ENCODE measurements around the gene ZNF524. TPM values are rescaled to one million over a fixed set of nuclear protein-coding genes. Genes with fewer than 3 reads are reported as not detected.

ZNF524 gene
- total RNA-seq, 1 experiment from 2014 or later = 26.4 TPM

- H3K27ac ChIP-seq (ENCODE audit: low read length) = no peak overlapping the region
- POLR2A ChIA-PET = no interaction called here
- DNase-seq (ENCODE audit: low read depth, low spot score) (no peak), ATAC-seq (no peak)
- BruUV-seq (replicated peaks) = no TSS peak
- intact Hi-C loops (cut with micrococcal nuclease; ENCODE audit: unreplicated experiment) (no loop called here), in situ Hi-C loops (cut with HindIII; ENCODE audit: low pct_unique_long_range_greater_than_20kb, low sequenced_read_pairs) (no loop called here)
- CTCF ChIA-PET = no interaction called here
- H3K9me3 ChIP-seq (ENCODE audit: control insufficient read depth, insufficient read depth, low read depth, low read length) = no peaks in the 10 kb centered on the region
- H3K36me3 ChIP-seq (ENCODE audit: control insufficient read depth, insufficient read depth, low read length) = no peaks in the 10 kb centered on the region
- H3K4me3 ChIP-seq (ENCODE audit: low read depth in 2 of 2, low read length in 2 of 2) = no peak overlapping the region
- no peaks in the 10 kb centered on the region for H3K27me3 ChIP-seq (ENCODE audit: control insufficient read depth, insufficient read depth, low read length)
- peaks cover 21% of the 10 kb centered on the region for H3K4me1 ChIP-seq (ENCODE audit: control insufficient read depth, insufficient read depth, low read length)
- TF ChIP-seq, protein P1, sequence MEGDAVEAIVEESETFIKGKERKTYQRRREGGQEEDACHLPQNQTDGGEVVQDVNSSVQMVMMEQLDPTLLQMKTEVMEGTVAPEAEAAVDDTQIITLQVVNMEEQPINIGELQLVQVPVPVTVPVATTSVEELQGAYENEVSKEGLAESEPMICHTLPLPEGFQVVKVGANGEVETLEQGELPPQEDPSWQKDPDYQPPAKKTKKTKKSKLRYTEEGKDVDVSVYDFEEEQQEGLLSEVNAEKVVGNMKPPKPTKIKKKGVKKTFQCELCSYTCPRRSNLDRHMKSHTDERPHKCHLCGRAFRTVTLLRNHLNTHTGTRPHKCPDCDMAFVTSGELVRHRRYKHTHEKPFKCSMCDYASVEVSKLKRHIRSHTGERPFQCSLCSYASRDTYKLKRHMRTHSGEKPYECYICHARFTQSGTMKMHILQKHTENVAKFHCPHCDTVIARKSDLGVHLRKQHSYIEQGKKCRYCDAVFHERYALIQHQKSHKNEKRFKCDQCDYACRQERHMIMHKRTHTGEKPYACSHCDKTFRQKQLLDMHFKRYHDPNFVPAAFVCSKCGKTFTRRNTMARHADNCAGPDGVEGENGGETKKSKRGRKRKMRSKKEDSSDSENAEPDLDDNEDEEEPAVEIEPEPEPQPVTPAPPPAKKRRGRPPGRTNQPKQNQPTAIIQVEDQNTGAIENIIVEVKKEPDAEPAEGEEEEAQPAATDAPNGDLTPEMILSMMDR (IDR thresholded peaks at IDR 0.05) = no peak
- TF ChIP-seq POLR2AphosphoS5 (IDR thresholded peaks at IDR 0.05; ENCODE audit: low read depth, low read length) (no peak), TCF7L2 (IDR thresholded peaks at IDR 0.05; ENCODE audit: low read depth, low read length) (no peak), SIN3A (IDR thresholded peaks at IDR 0.05; ENCODE audit: borderline replicate concordance, insufficient read depth, low read depth, low read length) (no peak)
- TF ChIP-seq, protein P2, sequence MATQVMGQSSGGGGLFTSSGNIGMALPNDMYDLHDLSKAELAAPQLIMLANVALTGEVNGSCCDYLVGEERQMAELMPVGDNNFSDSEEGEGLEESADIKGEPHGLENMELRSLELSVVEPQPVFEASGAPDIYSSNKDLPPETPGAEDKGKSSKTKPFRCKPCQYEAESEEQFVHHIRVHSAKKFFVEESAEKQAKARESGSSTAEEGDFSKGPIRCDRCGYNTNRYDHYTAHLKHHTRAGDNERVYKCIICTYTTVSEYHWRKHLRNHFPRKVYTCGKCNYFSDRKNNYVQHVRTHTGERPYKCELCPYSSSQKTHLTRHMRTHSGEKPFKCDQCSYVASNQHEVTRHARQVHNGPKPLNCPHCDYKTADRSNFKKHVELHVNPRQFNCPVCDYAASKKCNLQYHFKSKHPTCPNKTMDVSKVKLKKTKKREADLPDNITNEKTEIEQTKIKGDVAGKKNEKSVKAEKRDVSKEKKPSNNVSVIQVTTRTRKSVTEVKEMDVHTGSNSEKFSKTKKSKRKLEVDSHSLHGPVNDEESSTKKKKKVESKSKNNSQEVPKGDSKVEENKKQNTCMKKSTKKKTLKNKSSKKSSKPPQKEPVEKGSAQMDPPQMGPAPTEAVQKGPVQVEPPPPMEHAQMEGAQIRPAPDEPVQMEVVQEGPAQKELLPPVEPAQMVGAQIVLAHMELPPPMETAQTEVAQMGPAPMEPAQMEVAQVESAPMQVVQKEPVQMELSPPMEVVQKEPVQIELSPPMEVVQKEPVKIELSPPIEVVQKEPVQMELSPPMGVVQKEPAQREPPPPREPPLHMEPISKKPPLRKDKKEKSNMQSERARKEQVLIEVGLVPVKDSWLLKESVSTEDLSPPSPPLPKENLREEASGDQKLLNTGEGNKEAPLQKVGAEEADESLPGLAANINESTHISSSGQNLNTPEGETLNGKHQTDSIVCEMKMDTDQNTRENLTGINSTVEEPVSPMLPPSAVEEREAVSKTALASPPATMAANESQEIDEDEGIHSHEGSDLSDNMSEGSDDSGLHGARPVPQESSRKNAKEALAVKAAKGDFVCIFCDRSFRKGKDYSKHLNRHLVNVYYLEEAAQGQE (IDR thresholded peaks at IDR 0.05; ENCODE audit: insufficient read depth in 1 of 2, low read depth in 2 of 2, low read length in 1 of 2) = no peak
Measured at GRCh38 chr19:55602104-55603001, 2.3 kb downstream of the ZNF524 start.

DNA sequence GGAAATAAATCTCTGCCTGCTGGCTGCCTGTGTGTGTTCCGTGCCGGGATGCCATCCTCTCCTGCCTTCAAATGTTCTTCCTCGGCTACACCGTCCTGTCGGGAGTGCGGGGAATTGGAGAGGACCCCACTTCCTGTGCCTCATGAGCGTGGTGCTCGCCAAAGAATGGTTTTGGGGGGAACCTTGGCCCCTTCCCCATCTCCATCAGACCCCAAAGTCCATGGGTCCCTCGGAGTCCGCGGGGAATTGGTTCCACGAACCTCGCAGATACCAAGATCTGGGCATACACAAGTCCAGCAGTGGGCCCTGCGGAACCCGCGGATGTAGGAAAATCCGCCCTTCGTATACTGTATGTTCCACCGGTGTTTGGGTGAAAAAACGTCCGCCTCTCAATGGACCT is 3.0 kb downstream of the ZNF524 start:
- BruUV-seq (replicated peaks) = no TSS peak
- Histone ChIP-seq H3K36me3 (ENCODE audit: control insufficient read depth, insufficient read depth, low read length) (no peaks in the 10 kb centered on the region), H3K4me1 (ENCODE audit: control insufficient read depth, insufficient read depth, low read length) (peaks cover 21% of the 10 kb centered on the region), H3K4me3 (ENCODE audit: low read depth in 2 of 2, low read length in 2 of 2) (no peak overlapping the region), H3K27ac (ENCODE audit: low read length) (peak overlapping the region; percentile 51), H3K27me3 (ENCODE audit: control insufficient read depth, insufficient read depth, low read length) (no peaks in the 10 kb centered on the region), H3K9me3 (ENCODE audit: control insufficient read depth, insufficient read depth, low read depth, low read length) (no peaks in the 10 kb centered on the region)
- in situ Hi-C loops (cut with HindIII; ENCODE audit: low pct_unique_long_range_greater_than_20kb, low sequenced_read_pairs) = no loop called here
- CTCF ChIA-PET = no interaction called here
- no peak for DNase-seq (ENCODE audit: low read depth, low spot score)
- ATAC-seq = no peak
- POLR2A ChIA-PET = no interaction called here
- TF ChIP-seq POLR2AphosphoS5 (IDR thresholded peaks at IDR 0.05; ENCODE audit: low read depth, low read length) (no peak), SIN3A (IDR thresholded peaks at IDR 0.05; ENCODE audit: borderline replicate concordance, insufficient read depth, low read depth, low read length) (no peak)
- intact Hi-C loops (cut with micrococcal nuclease; ENCODE audit: unreplicated experiment) = no loop called here

Data from Panc1 (cell line).